MCF 10A (cell line): Measurements from ENCODE around the gene HIRIP3. TPM values are rescaled to one million over a fixed set of nuclear protein-coding genes. Genes with fewer than 3 reads are reported as not detected.

Experiments used
- BruUV-seq: library from RNA; stranded (reverse); fragments of 400-500 nt; replicated peaks from 2 replicates; lab custom pipeline; 2021; lab: Mats Ljungman, UMichigan
- CTCF ChIA-PET: fragments of 300-600 bp; sonication (Branson Sonifier 250); formaldehyde crosslinking; extraction: SDS; loops from one replicate; lab custom pipeline; 2021; ENCODE audit warnings: antibody characterized with exemption, inconsistent platforms; lab: Yijun Ruan, JAX
- POLR2A ChIA-PET: fragments of 300-600, 350-650 bp; sonication (Branson Sonifier 250); formaldehyde crosslinking; extraction: SDS; loops from one replicate; lab custom pipeline; 2020; ENCODE audit warnings: antibody characterized with exemption, inconsistent platforms; lab: Yijun Ruan, JAX
- DNase-seq: peaks from one replicate; pipeline ENCODE4 v3.0.0-alpha.2; 2018; ENCODE audit not compliant: unreplicated experiment
- H3K27ac Mint-ChIP-seq: one replicate; pipeline ENCODE4 v1.8.0; 2022; ENCODE audit warnings: mild to moderate bottlenecking, low read depth, mixed read lengths; ENCODE audit not compliant: unreplicated experiment
- H3K27me3 Mint-ChIP-seq: one replicate; pipeline ENCODE4 v1.8.0; 2022; ENCODE audit warnings: mixed read lengths; ENCODE audit not compliant: insufficient read depth, unreplicated experiment
- H3K36me3 Mint-ChIP-seq: one replicate; pipeline ENCODE4 v1.8.0; 2022; ENCODE audit warnings: mild to moderate bottlenecking, moderate library complexity, mixed read lengths; ENCODE audit not compliant: insufficient read depth, unreplicated experiment
- H3K4me1 Mint-ChIP-seq: one replicate; pipeline ENCODE4 v1.8.0; 2022; ENCODE audit warnings: mixed read lengths; ENCODE audit not compliant: insufficient read depth, unreplicated experiment
- H3K4me3 Mint-ChIP-seq: one replicate; pipeline ENCODE4 v1.8.0; 2022; ENCODE audit warnings: mild to moderate bottlenecking, moderate library complexity, mixed read lengths; ENCODE audit not compliant: unreplicated experiment
- H3K9me3 Mint-ChIP-seq: one replicate; pipeline ENCODE4 v1.8.0; 2022; ENCODE audit warnings: mixed read lengths; ENCODE audit not compliant: unreplicated experiment
- CTCF ChIP-seq: fragments of 200-600 bp; IDR thresholded peaks from one replicate; pipeline ENCODE4 v1.8.0; 2022; ENCODE audit warnings: antibody characterized with exemption, mild to moderate bottlenecking; ENCODE audit not compliant: unreplicated experiment
- intact Hi-C: fragments of 100-400 bp; cut with micrococcal nuclease; formaldehyde crosslinking; loops from 2 replicates; pipeline ENCODE4 v1.14.1; 2022
- total RNA-seq: library from RNA; stranded (reverse); gene quantifications from 2 replicates; pipeline ENCODE4 v1.2.3, GENCODE V29; 2022

The HIRIP3 gene
- total RNA-seq, 1 experiment from 2014 or later, result 20.7 TPM

GRCh38 chr16:30030841-30031413 lies 35.5 kb upstream of the HIRIP3 start, which contains the start of gene TLCD3B:
TSS of gene TLCD3B (minus strand) at chr16:30031271. CDS start at chr16:30030527, 744 bp downstream.
- ChIA-PET POLR2A (interaction anchor here (0.9 to 1.0 kb wide), 2 partner anchors 9 to 163 kb away, joined by 3 read pairs; no protein-coding TSS in a partner anchor), CTCF (interaction anchor here (0.5 to 3.7 kb wide), 21 partner anchors 9 to 378 kb away, joined by 3 to 43 read pairs (median 5); partner anchors contain the start of gene C16orf92)
- no TSS peak for BruUV-seq
- no peak within 1 kb of the TSS for H3K27ac Mint-ChIP-seq
- no peak for DNase-seq
- no peaks in the 10 kb centered on the region for H3K4me1 Mint-ChIP-seq
- peaks cover 47% of the 10 kb centered on the region for H3K27me3 Mint-ChIP-seq
- no peaks in the 10 kb centered on the region for H3K36me3 Mint-ChIP-seq
- no peak within 1 kb of the TSS for H3K4me3 Mint-ChIP-seq
- intact Hi-C loops, result no loop called here
- no peak for TF ChIP-seq CTCF
- no peaks in the 10 kb centered on the region for H3K9me3 Mint-ChIP-seq

DNA sequence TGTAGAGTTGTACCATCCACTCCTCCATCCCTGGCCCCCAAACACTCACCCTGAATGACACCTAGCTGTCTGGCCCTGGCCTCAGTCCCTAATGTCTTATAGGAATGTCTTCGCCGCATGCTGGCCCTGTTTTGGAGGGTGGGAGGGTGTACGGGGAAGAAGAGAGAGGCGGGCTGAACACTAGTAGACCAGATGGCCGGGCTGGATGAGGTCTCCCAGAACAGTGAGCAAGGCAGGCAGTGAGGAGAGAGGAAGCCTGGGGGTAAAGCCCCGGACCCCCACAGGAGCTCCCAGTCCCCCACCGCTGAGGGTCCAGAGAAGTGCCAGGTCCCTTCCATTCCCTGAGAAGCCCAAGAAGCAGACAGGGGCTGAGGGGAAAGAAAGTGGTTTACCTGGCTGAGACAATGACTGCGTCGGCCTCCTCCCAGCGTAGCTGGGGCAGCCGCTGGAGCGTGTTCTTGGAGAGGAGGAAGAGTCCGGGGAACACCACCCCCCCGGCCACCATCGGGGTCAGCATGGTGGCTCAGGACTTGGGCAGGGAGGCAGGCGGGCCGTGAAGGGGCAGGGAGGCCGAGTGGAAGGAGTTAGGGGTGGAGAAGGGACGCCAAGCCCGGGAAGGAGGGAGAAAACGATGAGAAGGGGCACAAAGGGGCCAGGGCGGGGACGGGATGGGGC lies 34.7 kb upstream of the HIRIP3 start:
- ChIA-PET POLR2A (no interaction called here), CTCF (interaction anchor here (0.7 to 2.8 kb wide), 2 partner anchors 8 to 353 kb away, joined by 3 to 32 read pairs; partner anchors contain the start of gene C16orf92)
- Mint-ChIP-seq H3K27me3 (peaks cover 53% of the 10 kb centered on the region), H3K9me3 (no peaks in the 10 kb centered on the region), H3K27ac (no peak overlapping the region), H3K4me3 (no peak overlapping the region), H3K36me3 (no peaks in the 10 kb centered on the region), H3K4me1 (no peaks in the 10 kb centered on the region)
- DNase-seq, result no peak
- no peak for TF ChIP-seq CTCF
- intact Hi-C loops, result no loop called here
- no TSS peak for BruUV-seq

DNA sequence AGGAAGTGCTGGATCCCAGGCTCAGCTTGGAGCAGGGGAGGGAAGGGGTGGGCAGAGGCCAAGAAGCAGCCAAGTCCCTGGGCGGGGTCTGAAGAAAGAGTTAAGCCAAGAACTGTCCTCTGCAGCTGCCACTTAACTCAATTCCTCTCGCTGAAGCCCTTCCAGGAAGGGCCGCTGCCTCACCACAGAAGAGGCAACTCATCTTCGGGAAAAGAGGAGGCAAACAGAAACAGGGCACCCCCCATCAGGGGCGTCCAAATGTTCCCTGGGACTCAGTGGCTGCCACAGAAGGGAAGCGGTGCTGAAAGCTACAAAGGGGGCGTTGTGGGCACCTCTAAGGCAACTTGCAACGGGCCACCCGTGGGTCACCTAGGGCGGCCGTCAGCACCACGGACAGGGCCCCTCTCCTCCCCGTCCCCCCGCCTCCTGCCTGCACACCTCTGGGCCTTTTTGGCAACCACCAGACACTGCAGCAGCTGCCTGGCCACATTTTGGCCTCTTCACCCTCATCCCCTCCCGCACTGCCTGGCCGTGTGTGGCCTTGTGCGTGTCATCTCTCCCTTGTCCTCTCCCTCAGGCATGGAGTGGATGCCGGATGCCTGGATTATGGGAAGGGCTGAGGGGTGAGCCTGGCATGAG lies 33.1 kb upstream of the HIRIP3 start:
- Mint-ChIP-seq H3K27me3 (peaks cover 53% of the 10 kb centered on the region), H3K4me1 (no peaks in the 10 kb centered on the region), H3K4me3 (no peak overlapping the region), H3K9me3 (no peaks in the 10 kb centered on the region), H3K36me3 (no peaks in the 10 kb centered on the region), H3K27ac (no peak overlapping the region)
- POLR2A ChIA-PET, result no interaction called here
- no TSS peak for BruUV-seq
- CTCF ChIA-PET, result no interaction called here
- no peak for TF ChIP-seq CTCF
- intact Hi-C loops, result no loop called here
- peak; percentile 27 for DNase-seq
